H7 (cell line): Measurements from ENCODE around the gene KIAA1755. TPM values are rescaled to one million over a fixed set of nuclear protein-coding genes. Genes with fewer than 3 reads are reported as not detected.

ENCODE experiments used
- DNase-seq: peaks from one replicate; pipeline ENCODE4 v3.0.0; 2012
- H3K27me3 ChIP-seq: 2 replicates; pipeline ENCODE4 v1.6.0; 2011; ENCODE audit warnings: mild to moderate bottlenecking, low read length; ENCODE audit not compliant: control insufficient read depth, insufficient read depth
- H3K36me3 ChIP-seq: replicated peaks from 2 replicates; pipeline ENCODE4 v1.5.1; 2011; ENCODE audit warnings: low read length; ENCODE audit not compliant: control insufficient read depth, insufficient read depth
- H3K4me3 ChIP-seq: 2 replicates; pipeline ENCODE4 v1.5.1; 2011; ENCODE audit warnings: low read depth, mild to moderate bottlenecking, control low read depth, low read length, moderate library complexity; ENCODE audit not compliant: insufficient read depth
- total RNA-seq: library from RNA; depleted of rRNA; stranded (reverse); fragments of >200 nt; shearing (Covaris generic); gene quantifications from 2 replicates; pipeline ENCODE4 v1.2.3, GENCODE V29; 2014

The KIAA1755 gene
- total RNA-seq, 1 experiment from 2014 or later = 0.24 TPM

GRCh38 chr20:38226553-38226952, 34.0 kb downstream of the KIAA1755 start:
- no peak overlapping the region for H3K4me3 ChIP-seq
- no peak for DNase-seq
- H3K36me3 ChIP-seq = no peaks in the 10 kb centered on the region
- H3K27me3 ChIP-seq = no peaks in the 10 kb centered on the region

- H3K36me3 ChIP-seq = no peaks in the 10 kb centered on the region
- H3K4me3 ChIP-seq = no peak overlapping the region
- H3K27me3 ChIP-seq = no peaks in the 10 kb centered on the region
- no peak for DNase-seq
Measured at GRCh38 chr20:38225900-38226263, 34.7 kb downstream of the KIAA1755 start.

GRCh38 chr20:38225240-38225899, 35.2 kb downstream of the KIAA1755 start:
- H3K4me3 ChIP-seq = no peak overlapping the region
- H3K36me3 ChIP-seq = no peaks in the 10 kb centered on the region
- H3K27me3 ChIP-seq = no peaks in the 10 kb centered on the region
- DNase-seq = no peak

- DNase-seq = no peak
- H3K4me3 ChIP-seq = no peak overlapping the region
- no peaks in the 10 kb centered on the region; the same call in 1 of the 2 replicates for H3K27me3 ChIP-seq
- no peaks in the 10 kb centered on the region for H3K36me3 ChIP-seq
Measured at GRCh38 chr20:38224531-38224930, 36.0 kb downstream of the KIAA1755 start.

GRCh38 chr20:38223743-38224100, 36.8 kb downstream of the KIAA1755 start:
- DNase-seq = no peak
- no peaks in the 10 kb centered on the region for H3K36me3 ChIP-seq
- H3K4me3 ChIP-seq = no peak overlapping the region
- no peaks in the 10 kb centered on the region; the same call in 1 of the 2 replicates for H3K27me3 ChIP-seq

- no peak overlapping the region for H3K4me3 ChIP-seq
- no peaks in the 10 kb centered on the region for H3K36me3 ChIP-seq
- no peaks in the 10 kb centered on the region; the same call in 1 of the 2 replicates for H3K27me3 ChIP-seq
- no peak for DNase-seq
Measured at GRCh38 chr20:38222923-38223742, 37.4 kb downstream of the KIAA1755 start.

GRCh38 chr20:38222231-38222922, 38.2 kb downstream of the KIAA1755 start:
- no peak overlapping the region for H3K4me3 ChIP-seq
- H3K36me3 ChIP-seq = no peaks in the 10 kb centered on the region
- no peaks in the 10 kb centered on the region; the same call in 1 of the 2 replicates for H3K27me3 ChIP-seq
- peak; percentile 90 for DNase-seq

- DNase-seq = peak; percentile 97
- no peaks in the 10 kb centered on the region; the same call in 1 of the 2 replicates for H3K27me3 ChIP-seq
- no peaks in the 10 kb centered on the region for H3K36me3 ChIP-seq
- no peak overlapping the region for H3K4me3 ChIP-seq
Measured at GRCh38 chr20:38221119-38221589, 39.4 kb downstream of the KIAA1755 start.

GRCh38 chr20:38220587-38221118, 39.9 kb downstream of the KIAA1755 start:
- Histone ChIP-seq H3K27me3 (no peaks in the 10 kb centered on the region; the same call in 1 of the 2 replicates), H3K36me3 (no peaks in the 10 kb centered on the region), H3K4me3 (no peak overlapping the region)
- no peak for DNase-seq

- no peak for DNase-seq
- Histone ChIP-seq H3K4me3 (no peak overlapping the region), H3K36me3 (no peaks in the 10 kb centered on the region), H3K27me3 (no peaks in the 10 kb centered on the region; the same call in 1 of the 2 replicates)
Measured at GRCh38 chr20:38219006-38219950, 41.3 kb downstream of the KIAA1755 start.

- no peak overlapping the region for H3K4me3 ChIP-seq
- H3K27me3 ChIP-seq = no peaks in the 10 kb centered on the region; the same call in 1 of the 2 replicates
- no peaks in the 10 kb centered on the region for H3K36me3 ChIP-seq
- no peak for DNase-seq
Measured at GRCh38 chr20:38218566-38218885, 42.0 kb downstream of the KIAA1755 start.

GRCh38 chr20:38217791-38218565, 42.6 kb downstream of the KIAA1755 start:
- H3K4me3 ChIP-seq = no peak overlapping the region
- peak; percentile 80 for DNase-seq

More at GRCh38 chr20:38217791-38218565, 42.6 kb downstream of the KIAA1755 start:
- H3K36me3 ChIP-seq = no peaks in the 10 kb centered on the region
- no peaks in the 10 kb centered on the region; the same call in 1 of the 2 replicates for H3K27me3 ChIP-seq
